ENCODE data around the gene ZDHHC5. TPM values are rescaled to one million over a fixed set of nuclear protein-coding genes. Genes with fewer than 3 reads are reported as not detected.
A peak's percentile ranks its signal among the peaks of the same experiment; 100 is the strongest.

The ZDHHC5 gene
- total RNA-seq, 1 experiment from 2014 or later, result 51.6 TPM

DNA sequence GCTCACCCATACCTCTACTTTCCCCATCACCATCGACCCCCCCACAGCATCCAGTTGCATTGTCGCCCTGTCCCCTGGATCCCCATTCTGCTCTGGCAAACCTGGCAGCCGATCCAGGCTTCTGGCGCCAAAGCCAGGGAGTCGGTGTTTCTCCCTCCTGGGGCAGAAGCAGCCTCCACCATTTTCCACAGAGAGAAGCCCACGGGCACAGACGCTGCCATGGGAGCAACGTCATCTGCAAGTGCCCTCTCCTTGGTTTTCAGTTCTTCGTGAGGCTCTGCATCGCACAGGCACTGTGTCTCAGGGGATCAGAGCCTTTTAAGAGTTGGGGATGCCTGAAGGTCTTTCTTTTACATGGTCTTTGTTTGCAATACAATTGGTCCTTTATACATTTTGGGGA lies 20.5 kb upstream of the ZDHHC5 start:
- ChIA-PET CTCF (interaction anchor here (0.7 to 4.0 kb wide), 8 partner anchors 8 to 216 kb away, joined by 3 to 51 read pairs (median 4); partner anchors contain the start of gene UBE2L6), POLR2A (interaction anchor here (0.8 to 4.2 kb wide), 14 partner anchors 7 to 154 kb away, joined by 3 to 47 read pairs (median 5); partner anchors contain the start of genes SERPING1, TIMM10 and UBE2L6)
- Mint-ChIP-seq H3K36me3 (peaks cover 13% of the 10 kb centered on the region), H3K27me3 (ENCODE audit: low read depth) (peaks cover 37% of the 10 kb centered on the region), H3K9me3 (no peaks in the 10 kb centered on the region), H3K27ac (peak overlapping the region; percentile 93; the same call in 1 of the 2 replicates), H3K4me3 (peak overlapping the region; percentile 80), H3K4me1 (peaks cover 87% of the 10 kb centered on the region)
- peak; percentile 34 for DNase-seq (ENCODE audit: low spot score)
- peak; percentile 1 for ATAC-seq
- TF ChIP-seq, protein P1, sequence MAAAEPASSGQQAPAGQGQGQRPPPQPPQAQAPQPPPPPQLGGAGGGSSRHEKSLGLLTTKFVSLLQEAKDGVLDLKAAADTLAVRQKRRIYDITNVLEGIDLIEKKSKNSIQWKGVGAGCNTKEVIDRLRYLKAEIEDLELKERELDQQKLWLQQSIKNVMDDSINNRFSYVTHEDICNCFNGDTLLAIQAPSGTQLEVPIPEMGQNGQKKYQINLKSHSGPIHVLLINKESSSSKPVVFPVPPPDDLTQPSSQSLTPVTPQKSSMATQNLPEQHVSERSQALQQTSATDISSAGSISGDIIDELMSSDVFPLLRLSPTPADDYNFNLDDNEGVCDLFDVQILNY (CRISPR knock-in tag; IDR thresholded peaks at IDR 0.05), result no peak; the same call in 1 of the 2 replicates
- TF ChIP-seq, protein P2, sequence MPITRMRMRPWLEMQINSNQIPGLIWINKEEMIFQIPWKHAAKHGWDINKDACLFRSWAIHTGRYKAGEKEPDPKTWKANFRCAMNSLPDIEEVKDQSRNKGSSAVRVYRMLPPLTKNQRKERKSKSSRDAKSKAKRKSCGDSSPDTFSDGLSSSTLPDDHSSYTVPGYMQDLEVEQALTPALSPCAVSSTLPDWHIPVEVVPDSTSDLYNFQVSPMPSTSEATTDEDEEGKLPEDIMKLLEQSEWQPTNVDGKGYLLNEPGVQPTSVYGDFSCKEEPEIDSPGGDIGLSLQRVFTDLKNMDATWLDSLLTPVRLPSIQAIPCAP (CRISPR knock-in tag; IDR thresholded peaks at IDR 0.05), result no peak
- TF ChIP-seq ZNF121 (CRISPR knock-in tag; IDR thresholded peaks at IDR 0.05) (no peak), FOXP1 (CRISPR knock-in tag; IDR thresholded peaks at IDR 0.05; ENCODE audit: borderline replicate concordance) (no peak; the same call in 1 of the 2 replicates), ZNF416 (CRISPR knock-in tag; IDR thresholded peaks at IDR 0.05) (no peak), TEAD1 (CRISPR knock-in tag; IDR thresholded peaks at IDR 0.05) (peak; percentile 16; the same call in 1 of the 2 replicates), ZNF232 (CRISPR knock-in tag; IDR thresholded peaks at IDR 0.05) (no peak), ESRRA (CRISPR knock-in tag; IDR thresholded peaks at IDR 0.05; ENCODE audit: borderline replicate concordance) (0 out of 2 replicates have a peak, but pooled peaks have one; percentile 30), CREB1 (CRISPR knock-in tag; IDR thresholded peaks at IDR 0.05) (peak; percentile 78; the same call in 1 of the 2 replicates), EMX1 (CRISPR knock-in tag; IDR thresholded peaks at IDR 0.05) (0 out of 2 replicates have a peak, but pooled peaks have one; percentile 13), TEAD4 (CRISPR knock-in tag; IDR thresholded peaks at IDR 0.05) (0 out of 2 replicates have a peak, but pooled peaks have one; percentile 28), USF1 (CRISPR knock-in tag; IDR thresholded peaks at IDR 0.05) (peak; percentile 36; the same call in 1 of the 2 replicates), ARID4B (CRISPR knock-in tag; IDR thresholded peaks at IDR 0.05; ENCODE audit: borderline replicate concordance) (no peak), ERG (CRISPR knock-in tag; IDR thresholded peaks at IDR 0.05) (peak; percentile 60; the same call in 1 of the 2 replicates)
- TF ChIP-seq, protein P3, sequence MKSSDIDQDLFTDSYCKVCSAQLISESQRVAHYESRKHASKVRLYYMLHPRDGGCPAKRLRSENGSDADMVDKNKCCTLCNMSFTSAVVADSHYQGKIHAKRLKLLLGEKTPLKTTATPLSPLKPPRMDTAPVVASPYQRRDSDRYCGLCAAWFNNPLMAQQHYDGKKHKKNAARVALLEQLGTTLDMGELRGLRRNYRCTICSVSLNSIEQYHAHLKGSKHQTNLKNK (CRISPR knock-in tag; IDR thresholded peaks at IDR 0.05), result peak; percentile 54

Data from WTC11 (cell line).